K562 (cell line): ENCODE measurements around the gene ZNF232. TPM values are rescaled to one million over a fixed set of nuclear protein-coding genes. Genes with fewer than 3 reads are reported as not detected.
"Not testable (repeated sequence)": the region's sequence is repeated elsewhere in the genome, so short reads cannot be mapped to it uniquely, and the experiment has no call there.

Experiments used
- ATAC-seq: fragments of 200-7000 bp; cut with Tn5 transposase; 3 replicates; pipeline ENCODE4 v1.9.1; 2020; ENCODE audit warnings: moderate library complexity
- BruUV-seq: library from RNA; stranded (reverse); fragments of 400-500 nt; replicated peaks from 2 replicates; lab custom pipeline; 2021; lab: Mats Ljungman, UMichigan
- CTCF ChIA-PET: fragments of 300-600 bp; formaldehyde crosslinking; extraction: SDS; loops from one replicate; lab custom pipeline; 2021; ENCODE audit warnings: low intra/inter-chr PET ratio; lab: Yijun Ruan, JAX
- POLR2A ChIA-PET: fragments of 300-600, 350-650 bp; sonication (Branson Sonifier 250); formaldehyde crosslinking; extraction: SDS; loops from one replicate; lab custom pipeline; 2021; ENCODE audit warnings: antibody characterized with exemption, inconsistent platforms; lab: Yijun Ruan, JAX
- DNase-seq, 4 experiments: peaks; one replicate each; pipeline versions ENCODE4 v3.0.0 to v3.0.0-alpha.2; 2011 to 2018; ENCODE audit warnings: low spot score in 3 of 4, mixed read lengths in 3 of 4; ENCODE audit errors: extremely low read depth in 1 of 4
- FAIRE-seq: peaks from 2 replicates; lab custom pipeline; 2011; peaks lifted over from hg19 to GRCh38; lab: Jason Lieb, UNC
- H2AFZ ChIP-seq: 2 replicates; pipeline ENCODE4 v1.6.0; 2011; ENCODE audit warnings: low read depth, low read length, control low read depth, inconsistent platforms
- H3K27ac ChIP-seq: fragments of 200-600 bp; 3 replicates; pipeline ENCODE4 v1.8.0; 2011; ENCODE audit warnings: low read depth, mild to moderate bottlenecking, control low read depth, inconsistent platforms, low read length, moderate library complexity, mixed read lengths; ENCODE audit errors: extremely low read depth
- H3K27me3 ChIP-seq, 2 experiments: fragments of 300-600 bp in 1 of 2; 2 replicates in 1 of 2; 3 replicates in 1 of 2; pipeline versions ENCODE4 v1.6.0 to v1.8.0; 2011; ENCODE audit warnings: inconsistent platforms in 2 of 2, low read length in 2 of 2, mild to moderate bottlenecking in 1 of 2, mixed read lengths in 1 of 2, moderate library complexity in 1 of 2; ENCODE audit not compliant: control insufficient read depth in 2 of 2, insufficient read depth in 2 of 2
- H3K36me3 ChIP-seq: fragments of 300-600 bp; 3 replicates; pipeline ENCODE4 v1.8.0; 2011; ENCODE audit warnings: mild to moderate bottlenecking, low read length, inconsistent platforms; ENCODE audit not compliant: control insufficient read depth, insufficient read depth
- H3K4me1 ChIP-seq, 2 experiments: fragments of 200-600 bp in 1 of 2; replicated peaks in 1 of 2; 2 replicates in 1 of 2; 3 replicates in 1 of 2; pipeline versions ENCODE4 v1.5.1 to v1.8.0; 2011; ENCODE audit warnings: inconsistent platforms in 2 of 2, low read length in 2 of 2, mild to moderate bottlenecking in 1 of 2, mixed read lengths in 1 of 2, moderate library complexity in 1 of 2; ENCODE audit not compliant: control insufficient read depth in 2 of 2, insufficient read depth in 2 of 2
- H3K4me2 ChIP-seq: 2 replicates; pipeline ENCODE4 v1.6.1; 2011; ENCODE audit warnings: low read length, control low read depth, inconsistent platforms, mixed read lengths; ENCODE audit not compliant: insufficient read depth
- H3K4me3 ChIP-seq: fragments of 200-600 bp; sonication (generic), shearing (Covaris generic); 2 replicates; pipeline ENCODE4 v1.5.1; 2016; ENCODE audit warnings: control low read depth, inconsistent platforms
- H3K79me2 ChIP-seq: fragments of 200-600 bp; 3 replicates; pipeline ENCODE4 v1.8.0; 2011; ENCODE audit warnings: low read length, inconsistent platforms; ENCODE audit not compliant: control insufficient read depth, insufficient read depth
- H3K9ac ChIP-seq, 2 experiments: 2 replicates each; pipeline versions ENCODE4 v1.6.0 to v1.6.1; 2011; ENCODE audit warnings: low read depth in 2 of 2, low read length in 2 of 2, control low read depth in 1 of 2, inconsistent platforms in 1 of 2, mild to moderate bottlenecking in 1 of 2, mixed read lengths in 1 of 2; ENCODE audit not compliant: insufficient read depth in 1 of 2
- H3K9me1 ChIP-seq: one replicate; pipeline ENCODE4 v1.6.0; 2011; ENCODE audit warnings: inconsistent platforms, mild to moderate bottlenecking, low read length, moderate library complexity; ENCODE audit not compliant: control insufficient read depth, insufficient read depth
- H3K9me3 ChIP-seq: replicated peaks from 2 replicates; pipeline ENCODE4 v1.5.1; 2011; ENCODE audit warnings: low read depth, low read length, inconsistent platforms; ENCODE audit not compliant: control insufficient read depth, insufficient read depth
- H4K20me1 ChIP-seq: replicated peaks from 2 replicates; pipeline ENCODE4 v1.6.1; 2011; ENCODE audit warnings: low read length, inconsistent platforms, mixed read lengths; ENCODE audit not compliant: control insufficient read depth, insufficient read depth
- CLOCK ChIP-seq: fragments of 250-450 bp; sonication (Bioruptor Pico); IDR thresholded peaks from 2 replicates; pipeline ENCODE4 v1.4.0; 2020; ENCODE audit warnings: mild to moderate bottlenecking, moderate library complexity, borderline replicate concordance
- CTBP1 ChIP-seq: fragments of 450-650 bp; IDR thresholded peaks from 2 replicates; pipeline ENCODE4 v1.6.1; 2016; ENCODE audit warnings: borderline replicate concordance
- ETV5 ChIP-seq: sonication (generic); formaldehyde crosslinking; IDR thresholded peaks from 2 replicates; pipeline ENCODE4 v1.4.0; 2020; ENCODE audit warnings: low read depth, mild to moderate bottlenecking, missing genetic modification reagents
- KDM2B ChIP-seq: fragments of 250-450 bp; sonication (Bioruptor Pico); IDR thresholded peaks from 2 replicates; pipeline ENCODE4 v1.8.0; 2021; ENCODE audit warnings: mild to moderate bottlenecking, moderate library complexity
- MBD2 ChIP-seq: sonication (generic); IDR thresholded peaks from 2 replicates; pipeline ENCODE4 v1.6.1; 2016; ENCODE audit warnings: low read depth, borderline replicate concordance
- UBTF ChIP-seq, 2 experiments: IDR thresholded peaks; 2 replicates each; pipeline ENCODE4 v1.6.1; 2012; ENCODE audit warnings: improper control_type of control experiment in 2 of 2, low read depth in 2 of 2, low read length in 2 of 2, borderline replicate concordance in 1 of 2
- ZNF764 ChIP-seq: fragments of 250-450 bp; sonication (Bioruptor Pico); IDR thresholded peaks from 2 replicates; pipeline ENCODE4 v1.4.0; 2020; ENCODE audit warnings: low read depth, mild to moderate bottlenecking, moderate library complexity
- WGBS: fragments of 100-300 bp; shearing (Covaris generic); methylation state at CpG from one replicate; pipeline ENCODE4 v1.1.6; 2016; ENCODE audit warnings: low coverage, mixed read lengths; ENCODE audit not compliant: insufficient coverage; ENCODE audit errors: missing lambda C conversion rate; 5-methylcytosine and 5-hydroxymethylcytosine counted together
- in situ Hi-C: fragments of 300-500 bp; cut with MboI; formaldehyde crosslinking; loops from 4 replicates; pipeline ENCODE4 v1.15.0; 2018; ENCODE audit warnings: inconsistent platforms, mixed read lengths
- intact Hi-C: fragments of 100-400 bp; cut with micrococcal nuclease; formaldehyde crosslinking; loops from 2 replicates; pipeline ENCODE4 v1.14.2; 2022
- polyA plus RNA-seq, 8 experiments: library from polyadenylated mRNA; depleted of rRNA in 4 of 8; stranded (reverse) in 5 of 8; unstranded in 3 of 8; fragments of >200 nt; fragmentation: Nextera tagmentation in 2 of 8; fragmentation: Illumina TruSeq in 1 of 8; extraction: Ambion mirVana in 2 of 8; extraction: Trizol in 1 of 8; gene quantifications; 2 replicates each; pipeline versions ENCODE4 v1.2.1 to v1.2.3, GENCODE V29; 2011 to 2014; ENCODE audit warnings: inconsistent platforms in 1 of 8, missing spikeins in 1 of 8
- total RNA-seq, 7 experiments: library from RNA; depleted of rRNA in 6 of 7; stranded (reverse); fragments of >200 nt in 6 of 7; fragmentation: Illumina TruSeq in 2 of 7; extraction: Trizol in 2 of 7; gene quantifications; 2 replicates each; pipeline versions ENCODE4 v1.2.1 to v1.2.3, GENCODE V29; 2011 to 2021; ENCODE audit warnings: low replicate concordance in 1 of 7

Gene ZNF232
- total and polyA plus RNA-seq, 9 of the 15 experiments (the other 6 are each of a cell fraction or from before 2014, with no cell fraction given), result 10.6 to 26.0 (median 13.0) TPM

- TF ChIP-seq CLOCK (CRISPR knock-in tag) (no peak), UBTF (IDR thresholded peaks at IDR 0.05; ENCODE audit: borderline replicate concordance in 1 of 2, low read depth in 2 of 2, low read length in 2 of 2) (no peak), MBD2 (no peak), ZNF764 (CRISPR knock-in tag) (no peak), KDM2B (CRISPR knock-in tag) (no peak), ETV5 (CRISPR knock-in tag) (no peak), CTBP1 (no peak)
Measured at GRCh38 chr17:5121186-5121841, 9.6 kb upstream of the ZNF232 start (continued).

GRCh38 chr17:5120436-5121185, 8.9 kb upstream of the ZNF232 start:
- H3K79me2 ChIP-seq, intact Hi-C loops, H3K4me1 ChIP-seq, in situ Hi-C loops, H3K4me2 ChIP-seq, H4K20me1 ChIP-seq, H3K36me3 ChIP-seq, BruUV-seq, H3K9ac ChIP-seq, DNase-seq, ATAC-seq, CTCF ChIA-PET, H3K9me1 ChIP-seq, POLR2A ChIA-PET, FAIRE-seq, H3K4me3 ChIP-seq, H3K27ac ChIP-seq, H3K9me3 ChIP-seq, H2AFZ ChIP-seq: not testable (repeated sequence)
- WGBS, result 0% methylated on average over 5 of the region's 6 CpGs
- H3K27me3 ChIP-seq, result peaks cover 0 to 14% of the 10 kb centered on the region in 2 experiments; a peak in 2 of 5 replicates
